K562 (cell line): ENCODE results near the gene PTPRE. TPM values are rescaled to one million over a fixed set of nuclear protein-coding genes. Genes with fewer than 3 reads are reported as not detected.

ENCODE experiments used
- ATAC-seq: fragments of 200-7000 bp; cut with Tn5 transposase; 3 replicates; pipeline ENCODE4 v1.9.1; 2020; ENCODE audit warnings: moderate library complexity
- BruUV-seq: library from RNA; stranded (reverse); fragments of 400-500 nt; replicated peaks from 2 replicates; lab custom pipeline; 2021; lab: Mats Ljungman, UMichigan
- CTCF ChIA-PET: fragments of 300-600 bp; formaldehyde crosslinking; extraction: SDS; loops from one replicate; lab custom pipeline; 2021; ENCODE audit warnings: low intra/inter-chr PET ratio; lab: Yijun Ruan, JAX
- POLR2A ChIA-PET: fragments of 300-600, 350-650 bp; sonication (Branson Sonifier 250); formaldehyde crosslinking; extraction: SDS; loops from one replicate; lab custom pipeline; 2021; ENCODE audit warnings: antibody characterized with exemption, inconsistent platforms; lab: Yijun Ruan, JAX
- DNase-seq, 4 experiments: peaks; one replicate each; pipeline versions ENCODE4 v3.0.0 to v3.0.0-alpha.2; 2011 to 2018; ENCODE audit warnings: low spot score in 3 of 4, mixed read lengths in 3 of 4; ENCODE audit errors: extremely low read depth in 1 of 4
- FAIRE-seq: peaks from 2 replicates; lab custom pipeline; 2011; peaks lifted over from hg19 to GRCh38; lab: Jason Lieb, UNC
- H2AFZ ChIP-seq: 2 replicates; pipeline ENCODE4 v1.6.0; 2011; ENCODE audit warnings: low read depth, low read length, control low read depth, inconsistent platforms
- H3K27ac ChIP-seq: fragments of 200-600 bp; 3 replicates; pipeline ENCODE4 v1.8.0; 2011; ENCODE audit warnings: low read depth, mild to moderate bottlenecking, control low read depth, inconsistent platforms, low read length, moderate library complexity, mixed read lengths; ENCODE audit errors: extremely low read depth
- H3K27me3 ChIP-seq, 2 experiments: fragments of 300-600 bp in 1 of 2; 2 replicates in 1 of 2; 3 replicates in 1 of 2; pipeline versions ENCODE4 v1.6.0 to v1.8.0; 2011; ENCODE audit warnings: inconsistent platforms in 2 of 2, low read length in 2 of 2, mild to moderate bottlenecking in 1 of 2, mixed read lengths in 1 of 2, moderate library complexity in 1 of 2; ENCODE audit not compliant: control insufficient read depth in 2 of 2, insufficient read depth in 2 of 2
- H3K36me3 ChIP-seq: fragments of 300-600 bp; 3 replicates; pipeline ENCODE4 v1.8.0; 2011; ENCODE audit warnings: mild to moderate bottlenecking, low read length, inconsistent platforms; ENCODE audit not compliant: control insufficient read depth, insufficient read depth
- H3K4me1 ChIP-seq, 2 experiments: fragments of 200-600 bp in 1 of 2; replicated peaks in 1 of 2; 2 replicates in 1 of 2; 3 replicates in 1 of 2; pipeline versions ENCODE4 v1.5.1 to v1.8.0; 2011; ENCODE audit warnings: inconsistent platforms in 2 of 2, low read length in 2 of 2, mild to moderate bottlenecking in 1 of 2, mixed read lengths in 1 of 2, moderate library complexity in 1 of 2; ENCODE audit not compliant: control insufficient read depth in 2 of 2, insufficient read depth in 2 of 2
- H3K4me2 ChIP-seq: 2 replicates; pipeline ENCODE4 v1.6.1; 2011; ENCODE audit warnings: low read length, control low read depth, inconsistent platforms, mixed read lengths; ENCODE audit not compliant: insufficient read depth
- H3K4me3 ChIP-seq: fragments of 200-600 bp; sonication (generic), shearing (Covaris generic); 2 replicates; pipeline ENCODE4 v1.5.1; 2016; ENCODE audit warnings: control low read depth, inconsistent platforms
- H3K79me2 ChIP-seq: fragments of 200-600 bp; 3 replicates; pipeline ENCODE4 v1.8.0; 2011; ENCODE audit warnings: low read length, inconsistent platforms; ENCODE audit not compliant: control insufficient read depth, insufficient read depth
- H3K9ac ChIP-seq, 2 experiments: 2 replicates each; pipeline versions ENCODE4 v1.6.0 to v1.6.1; 2011; ENCODE audit warnings: low read depth in 2 of 2, low read length in 2 of 2, control low read depth in 1 of 2, inconsistent platforms in 1 of 2, mild to moderate bottlenecking in 1 of 2, mixed read lengths in 1 of 2; ENCODE audit not compliant: insufficient read depth in 1 of 2
- H3K9me1 ChIP-seq: one replicate; pipeline ENCODE4 v1.6.0; 2011; ENCODE audit warnings: inconsistent platforms, mild to moderate bottlenecking, low read length, moderate library complexity; ENCODE audit not compliant: control insufficient read depth, insufficient read depth
- H3K9me3 ChIP-seq: replicated peaks from 2 replicates; pipeline ENCODE4 v1.5.1; 2011; ENCODE audit warnings: low read depth, low read length, inconsistent platforms; ENCODE audit not compliant: control insufficient read depth, insufficient read depth
- H4K20me1 ChIP-seq: replicated peaks from 2 replicates; pipeline ENCODE4 v1.6.1; 2011; ENCODE audit warnings: low read length, inconsistent platforms, mixed read lengths; ENCODE audit not compliant: control insufficient read depth, insufficient read depth
- ARID3A ChIP-seq: IDR thresholded peaks from 2 replicates; pipeline ENCODE4 v1.6.1; 2012; ENCODE audit warnings: low read depth, low read length, improper control_type of control experiment, borderline replicate concordance
- BCOR ChIP-seq: fragments of 450-650 bp; IDR thresholded peaks from 2 replicates; pipeline ENCODE4 v1.6.1; 2016
- GATA2 ChIP-seq: sonication (generic); formaldehyde crosslinking; IDR thresholded peaks from 2 replicates; pipeline ENCODE4 v1.4.0; 2020; ENCODE audit warnings: mild to moderate bottlenecking, missing genetic modification reagents
- GATAD2A ChIP-seq: fragments of 450-650 bp; IDR thresholded peaks from 2 replicates; pipeline ENCODE4 v1.6.1; 2017
- GMEB1 ChIP-seq: fragments of 250-450 bp; sonication (Bioruptor Pico); IDR thresholded peaks from 2 replicates; pipeline ENCODE4 v1.4.0; 2020; ENCODE audit warnings: mild to moderate bottlenecking
- HIVEP1 ChIP-seq: fragments of 250-450 bp; sonication (Bioruptor Pico); IDR thresholded peaks from 2 replicates; pipeline ENCODE4 v1.4.0; 2020; ENCODE audit warnings: mild to moderate bottlenecking
- PCBP2 ChIP-seq: fragments of 200-400 bp; formaldehyde crosslinking; IDR thresholded peaks from 2 replicates; pipeline ENCODE4 v1.6.1; 2018; ENCODE audit warnings: low read length, low read depth, mild to moderate bottlenecking, moderate library complexity; ENCODE audit not compliant: poor library complexity, severe bottlenecking
- SP2 ChIP-seq: IDR thresholded peaks from 2 replicates; pipeline ENCODE4 v1.6.1; 2011; ENCODE audit warnings: mild to moderate bottlenecking, low read depth, low read length, moderate library complexity; ENCODE audit not compliant: poor library complexity, severe bottlenecking; ENCODE audit errors: extremely low read depth
- SRSF3 ChIP-seq: fragments of 200-400 bp; formaldehyde crosslinking; IDR thresholded peaks from 2 replicates; pipeline ENCODE4 v1.6.1; 2016; ENCODE audit warnings: mild to moderate bottlenecking, low read length, moderate library complexity; ENCODE audit not compliant: insufficient read depth
- STAT6 ChIP-seq: sonication (generic); formaldehyde crosslinking; IDR thresholded peaks from 2 replicates; pipeline ENCODE4 v1.8.1; 2023; ENCODE audit warnings: mild to moderate bottlenecking, missing genetic modification reagents
- TFE3 ChIP-seq: fragments of 450-650 bp; formaldehyde crosslinking; IDR thresholded peaks from 2 replicates; pipeline ENCODE4 v1.4.0; 2020; ENCODE audit warnings: mild to moderate bottlenecking, mixed read lengths
- ZNF134 ChIP-seq: fragments of 250-450 bp; sonication (Bioruptor Pico); conservative IDR thresholded peaks from 2 replicates; pipeline ENCODE4 v1.4.0; 2020
- ZNF140 ChIP-seq: fragments of 250-450 bp; sonication (Bioruptor Pico); IDR thresholded peaks from 2 replicates; pipeline ENCODE4 v1.8.0; 2021; ENCODE audit warnings: moderate library complexity, mild to moderate bottlenecking, inconsistent platforms
- ZNF583 ChIP-seq: fragments of 250-450 bp; sonication (Bioruptor Pico); IDR thresholded peaks from 2 replicates; pipeline ENCODE4 v1.4.0; 2020
- ZZZ3 ChIP-seq: fragments of 450-650 bp; IDR thresholded peaks from 2 replicates; pipeline ENCODE4 v1.6.1; 2016; ENCODE audit warnings: antibody characterized with exemption, mild to moderate bottlenecking, moderate library complexity
- WGBS: fragments of 100-300 bp; shearing (Covaris generic); methylation state at CpG from one replicate; pipeline ENCODE4 v1.1.6; 2016; ENCODE audit warnings: low coverage, mixed read lengths; ENCODE audit not compliant: insufficient coverage; ENCODE audit errors: missing lambda C conversion rate; 5-methylcytosine and 5-hydroxymethylcytosine counted together
- in situ Hi-C: fragments of 300-500 bp; cut with MboI; formaldehyde crosslinking; loops from 4 replicates; pipeline ENCODE4 v1.15.0; 2018; ENCODE audit warnings: inconsistent platforms, mixed read lengths
- intact Hi-C: fragments of 100-400 bp; cut with micrococcal nuclease; formaldehyde crosslinking; loops from 2 replicates; pipeline ENCODE4 v1.14.2; 2022
- polyA plus RNA-seq, 8 experiments: library from polyadenylated mRNA; depleted of rRNA in 4 of 8; stranded (reverse) in 5 of 8; unstranded in 3 of 8; fragments of >200 nt; fragmentation: Nextera tagmentation in 2 of 8; fragmentation: Illumina TruSeq in 1 of 8; extraction: Ambion mirVana in 2 of 8; extraction: Trizol in 1 of 8; gene quantifications; 2 replicates each; pipeline versions ENCODE4 v1.2.1 to v1.2.3, GENCODE V29; 2011 to 2014; ENCODE audit warnings: inconsistent platforms in 1 of 8, missing spikeins in 1 of 8
- total RNA-seq, 7 experiments: library from RNA; depleted of rRNA in 6 of 7; stranded (reverse); fragments of >200 nt in 6 of 7; fragmentation: Illumina TruSeq in 2 of 7; extraction: Trizol in 2 of 7; gene quantifications; 2 replicates each; pipeline versions ENCODE4 v1.2.1 to v1.2.3, GENCODE V29; 2011 to 2021; ENCODE audit warnings: low replicate concordance in 1 of 7

The PTPRE gene
- total and polyA plus RNA-seq, 9 of the 15 experiments (the other 6 are each of a cell fraction or from before 2014, with no cell fraction given): 0.01 to 0.13 (median 0.04) TPM; not detected in 4

GRCh38 chr10:128047991-128048818, 141.3 kb downstream of the PTPRE start:
- WGBS: 2% methylated on average over 21 of the region's 21 CpGs
- POLR2A ChIA-PET: no interaction called here
- Histone ChIP-seq H3K9ac (no peak overlapping the region), H3K79me2 (no peaks in the 10 kb centered on the region), H3K4me1 (peaks cover 0 to 4% of the 10 kb centered on the region in 2 experiments; a peak in 1 of 5 replicates), H3K36me3 (no peaks in the 10 kb centered on the region), H3K9me3 (no peaks in the 10 kb centered on the region), H3K27me3 (peaks cover 3 to 31% of the 10 kb centered on the region in 2 experiments; a peak in 3 of 5 replicates), H3K27ac (no peak overlapping the region), H3K9me1 (no peaks in the 10 kb centered on the region), H3K4me2 (no peak overlapping the region), H3K4me3 (no peak overlapping the region), H2AFZ (no peak overlapping the region), H4K20me1 (no peaks in the 10 kb centered on the region)
- intact Hi-C loops: no loop called here
- FAIRE-seq (no peak), ATAC-seq (no peak), DNase-seq (no peak)
- CTCF ChIA-PET: no interaction called here
- in situ Hi-C loops: no loop called here
- no TSS peak for BruUV-seq
- TF ChIP-seq GATA2: no peak
- no peak for TF ChIP-seq TFE3
- TF ChIP-seq ZNF140: no peak
- no peak for TF ChIP-seq GATAD2A
- TF ChIP-seq SP2: no peak
- TF ChIP-seq STAT6: no peak
- no peak for TF ChIP-seq PCBP2
- TF ChIP-seq BCOR: no peak
- no peak for TF ChIP-seq GMEB1 (CRISPR knock-in tag)
- TF ChIP-seq ZNF134 (CRISPR knock-in tag): no peak
- TF ChIP-seq HIVEP1 (CRISPR knock-in tag): no peak
- TF ChIP-seq ARID3A: no peak
- TF ChIP-seq SRSF3: no peak
- no peak for TF ChIP-seq ZNF583 (CRISPR knock-in tag)
- no peak for TF ChIP-seq ZZZ3
